SK-N-SH treated with all-trans-retinoic acid at 6 μM for 48 hours (cell line): ENCODE measurements around the gene SPTLC1.
"Not testable (repeated sequence)": the region's sequence is repeated elsewhere in the genome, so short reads cannot be mapped to it uniquely, and the experiment has no call there.

ENCODE experiments used
- ATAC-seq: fragments of 200-7000 bp; cut with Tn5 transposase; 3 replicates; pipeline ENCODE4 v1.9.1; 2020; ENCODE audit warnings: mild to moderate bottlenecking, moderate library complexity
- ARNTL ChIP-seq: fragments of 450-650 bp; formaldehyde crosslinking; IDR thresholded peaks from 2 replicates; pipeline ENCODE4 v1.5.0; 2020; ENCODE audit warnings: low read depth, mild to moderate bottlenecking, moderate library complexity, borderline replicate concordance
- BACH2 ChIP-seq: fragments of 250-450 bp; sonication (Bioruptor Pico); IDR thresholded peaks from 2 replicates; pipeline ENCODE4 v1.9.0; 2021; ENCODE audit warnings: mild to moderate bottlenecking, borderline replicate concordance
- CREB5 ChIP-seq: fragments of 250-450 bp; sonication (Bioruptor Pico); IDR thresholded peaks from 2 replicates; pipeline ENCODE4 v1.5.1; 2020; ENCODE audit warnings: low read depth, mild to moderate bottlenecking, moderate library complexity
- GLIS3 ChIP-seq: fragments of 250-450 bp; sonication (Bioruptor Pico); IDR thresholded peaks from 2 replicates; pipeline ENCODE4 v1.5.0; 2020; ENCODE audit warnings: mild to moderate bottlenecking, moderate library complexity
- ISL1 ChIP-seq: fragments of 250-450 bp; sonication (Bioruptor Pico); IDR thresholded peaks from 2 replicates; pipeline ENCODE4 v2.1.2; 2022; ENCODE audit warnings: mild to moderate bottlenecking, moderate library complexity
- OSR1 ChIP-seq: fragments of 250-450 bp; sonication (Bioruptor Pico); IDR thresholded peaks from 2 replicates; pipeline ENCODE4 v1.8.0; 2022; ENCODE audit warnings: moderate library complexity, mild to moderate bottlenecking, inconsistent platforms
- PPARA ChIP-seq: fragments of 250-450 bp; sonication (Bioruptor Pico); IDR thresholded peaks from 2 replicates; pipeline ENCODE4 v1.5.0; 2020; ENCODE audit warnings: mild to moderate bottlenecking, borderline replicate concordance
- RARB ChIP-seq: fragments of 250-450 bp; sonication (Bioruptor Pico); IDR thresholded peaks from 2 replicates; pipeline ENCODE4 v1.8.0; 2021; ENCODE audit warnings: mild to moderate bottlenecking, moderate library complexity
- SNAI2 ChIP-seq: fragments of 250-450 bp; sonication (Bioruptor Pico); IDR thresholded peaks from 2 replicates; pipeline ENCODE4 v1.5.0; 2020; ENCODE audit warnings: mild to moderate bottlenecking, moderate library complexity
- TCF4 ChIP-seq: fragments of 250-450 bp; sonication (Bioruptor Pico); IDR thresholded peaks from 2 replicates; pipeline ENCODE4 v1.8.0; 2021; ENCODE audit warnings: mild to moderate bottlenecking, moderate library complexity, borderline replicate concordance
- TOX ChIP-seq: fragments of 250-450 bp; sonication (Bioruptor Pico); IDR thresholded peaks from 2 replicates; pipeline ENCODE4 v1.8.0; 2021; ENCODE audit warnings: mild to moderate bottlenecking, moderate library complexity, borderline replicate concordance
- ZC3H10 ChIP-seq: fragments of 250-450 bp; sonication (Bioruptor Pico); IDR thresholded peaks from 2 replicates; pipeline ENCODE4 v1.5.1; 2021; ENCODE audit warnings: mild to moderate bottlenecking, moderate library complexity
- ZFP3 ChIP-seq: fragments of 250-450 bp; sonication (Bioruptor Pico); IDR thresholded peaks from 2 replicates; pipeline ENCODE4 v1.5.0; 2020; ENCODE audit warnings: mild to moderate bottlenecking, moderate library complexity
- ZFP30 ChIP-seq: fragments of 450-650 bp; formaldehyde crosslinking; IDR thresholded peaks from 2 replicates; pipeline ENCODE4 v1.5.0; 2022; ENCODE audit warnings: mild to moderate bottlenecking, moderate library complexity
- ZNF565 ChIP-seq: fragments of 450-650 bp; formaldehyde crosslinking; conservative IDR thresholded peaks from 2 replicates; pipeline ENCODE4 v1.5.0; 2020; ENCODE audit warnings: low read depth, mild to moderate bottlenecking, moderate library complexity
- ZNF70 ChIP-seq: fragments of 450-650 bp; formaldehyde crosslinking; IDR thresholded peaks from 2 replicates; pipeline ENCODE4 v1.5.0; 2020; ENCODE audit warnings: mild to moderate bottlenecking, moderate library complexity
- ZNF8 ChIP-seq: fragments of 450-650 bp; formaldehyde crosslinking; IDR thresholded peaks from 2 replicates; pipeline ENCODE4 v1.5.0; 2020; ENCODE audit warnings: mild to moderate bottlenecking, moderate library complexity
- TF ChIP-seq, protein P1 (sequence below): fragments of 250-450 bp; sonication (Bioruptor Pico); IDR thresholded peaks from 2 replicates; pipeline ENCODE4 v1.5.1; 2021; ENCODE audit warnings: mild to moderate bottlenecking, moderate library complexity
- TF ChIP-seq, protein P2 (sequence below): fragments of 250-450 bp; sonication (Bioruptor Pico); IDR thresholded peaks from 2 replicates; pipeline ENCODE4 v1.5.0; 2020; ENCODE audit warnings: mild to moderate bottlenecking, moderate library complexity
- TF ChIP-seq, protein P3 (sequence below): fragments of 250-450 bp; sonication (Bioruptor Pico); IDR thresholded peaks from 2 replicates; pipeline ENCODE4 v1.8.0; 2021; ENCODE audit warnings: low read depth, mild to moderate bottlenecking, moderate library complexity, borderline replicate concordance
- TF ChIP-seq, protein P4 (sequence below): fragments of 250-450 bp; sonication (Bioruptor Pico); IDR thresholded peaks from 2 replicates; pipeline ENCODE4 v1.8.0; 2020; ENCODE audit warnings: mild to moderate bottlenecking, moderate library complexity, borderline replicate concordance

SPTLC1 gene

GRCh38 chr9:92135576-92135975, 20.4 kb upstream of the SPTLC1 start:
- TF ChIP-seq ZFP3, result no peak
- no peak for TF ChIP-seq SNAI2
- no peak for TF ChIP-seq ZC3H10 (CRISPR knock-in tag)
- TF ChIP-seq, protein P1, sequence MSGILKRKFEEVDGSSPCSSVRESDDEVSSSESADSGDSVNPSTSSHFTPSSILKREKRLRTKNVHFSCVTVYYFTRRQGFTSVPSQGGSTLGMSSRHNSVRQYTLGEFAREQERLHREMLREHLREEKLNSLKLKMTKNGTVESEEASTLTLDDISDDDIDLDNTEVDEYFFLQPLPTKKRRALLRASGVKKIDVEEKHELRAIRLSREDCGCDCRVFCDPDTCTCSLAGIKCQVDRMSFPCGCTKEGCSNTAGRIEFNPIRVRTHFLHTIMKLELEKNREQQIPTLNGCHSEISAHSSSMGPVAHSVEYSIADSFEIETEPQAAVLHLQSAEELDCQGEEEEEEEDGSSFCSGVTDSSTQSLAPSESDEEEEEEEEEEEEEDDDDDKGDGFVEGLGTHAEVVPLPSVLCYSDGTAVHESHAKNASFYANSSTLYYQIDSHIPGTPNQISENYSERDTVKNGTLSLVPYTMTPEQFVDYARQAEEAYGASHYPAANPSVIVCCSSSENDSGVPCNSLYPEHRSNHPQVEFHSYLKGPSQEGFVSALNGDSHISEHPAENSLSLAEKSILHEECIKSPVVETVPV (CRISPR knock-in tag), result no peak
- TF ChIP-seq, protein P2, sequence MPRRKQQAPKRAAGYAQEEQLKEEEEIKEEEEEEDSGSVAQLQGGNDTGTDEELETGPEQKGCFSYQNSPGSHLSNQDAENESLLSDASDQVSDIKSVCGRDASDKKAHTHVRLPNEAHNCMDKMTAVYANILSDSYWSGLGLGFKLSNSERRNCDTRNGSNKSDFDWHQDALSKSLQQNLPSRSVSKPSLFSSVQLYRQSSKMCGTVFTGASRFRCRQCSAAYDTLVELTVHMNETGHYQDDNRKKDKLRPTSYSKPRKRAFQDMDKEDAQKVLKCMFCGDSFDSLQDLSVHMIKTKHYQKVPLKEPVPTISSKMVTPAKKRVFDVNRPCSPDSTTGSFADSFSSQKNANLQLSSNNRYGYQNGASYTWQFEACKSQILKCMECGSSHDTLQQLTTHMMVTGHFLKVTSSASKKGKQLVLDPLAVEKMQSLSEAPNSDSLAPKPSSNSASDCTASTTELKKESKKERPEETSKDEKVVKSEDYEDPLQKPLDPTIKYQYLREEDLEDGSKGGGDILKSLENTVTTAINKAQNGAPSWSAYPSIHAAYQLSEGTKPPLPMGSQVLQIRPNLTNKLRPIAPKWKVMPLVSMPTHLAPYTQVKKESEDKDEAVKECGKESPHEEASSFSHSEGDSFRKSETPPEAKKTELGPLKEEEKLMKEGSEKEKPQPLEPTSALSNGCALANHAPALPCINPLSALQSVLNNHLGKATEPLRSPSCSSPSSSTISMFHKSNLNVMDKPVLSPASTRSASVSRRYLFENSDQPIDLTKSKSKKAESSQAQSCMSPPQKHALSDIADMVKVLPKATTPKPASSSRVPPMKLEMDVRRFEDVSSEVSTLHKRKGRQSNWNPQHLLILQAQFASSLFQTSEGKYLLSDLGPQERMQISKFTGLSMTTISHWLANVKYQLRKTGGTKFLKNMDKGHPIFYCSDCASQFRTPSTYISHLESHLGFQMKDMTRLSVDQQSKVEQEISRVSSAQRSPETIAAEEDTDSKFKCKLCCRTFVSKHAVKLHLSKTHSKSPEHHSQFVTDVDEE (CRISPR knock-in tag), result no peak
- TF ChIP-seq ZNF565 (CRISPR knock-in tag), result no peak
- TF ChIP-seq BACH2, result no peak
- no peak for TF ChIP-seq GLIS3 (CRISPR knock-in tag)
- no peak for TF ChIP-seq PPARA (CRISPR knock-in tag)
- TF ChIP-seq OSR1 (CRISPR knock-in tag), result no peak
- no peak for TF ChIP-seq ISL1
- TF ChIP-seq, protein P3, sequence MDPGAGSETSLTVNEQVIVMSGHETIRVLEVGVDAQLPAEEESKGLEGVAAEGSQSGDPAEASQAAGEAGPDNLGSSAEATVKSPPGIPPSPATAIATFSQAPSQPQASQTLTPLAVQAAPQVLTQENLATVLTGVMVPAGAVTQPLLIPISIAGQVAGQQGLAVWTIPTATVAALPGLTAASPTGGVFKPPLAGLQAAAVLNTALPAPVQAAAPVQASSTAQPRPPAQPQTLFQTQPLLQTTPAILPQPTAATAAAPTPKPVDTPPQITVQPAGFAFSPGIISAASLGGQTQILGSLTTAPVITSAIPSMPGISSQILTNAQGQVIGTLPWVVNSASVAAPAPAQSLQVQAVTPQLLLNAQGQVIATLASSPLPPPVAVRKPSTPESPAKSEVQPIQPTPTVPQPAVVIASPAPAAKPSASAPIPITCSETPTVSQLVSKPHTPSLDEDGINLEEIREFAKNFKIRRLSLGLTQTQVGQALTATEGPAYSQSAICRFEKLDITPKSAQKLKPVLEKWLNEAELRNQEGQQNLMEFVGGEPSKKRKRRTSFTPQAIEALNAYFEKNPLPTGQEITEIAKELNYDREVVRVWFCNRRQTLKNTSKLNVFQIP (CRISPR knock-in tag), result no peak
- no peak for TF ChIP-seq CREB5
- TF ChIP-seq ZFP30 (CRISPR knock-in tag), result no peak
- no peak for ATAC-seq

DNA sequence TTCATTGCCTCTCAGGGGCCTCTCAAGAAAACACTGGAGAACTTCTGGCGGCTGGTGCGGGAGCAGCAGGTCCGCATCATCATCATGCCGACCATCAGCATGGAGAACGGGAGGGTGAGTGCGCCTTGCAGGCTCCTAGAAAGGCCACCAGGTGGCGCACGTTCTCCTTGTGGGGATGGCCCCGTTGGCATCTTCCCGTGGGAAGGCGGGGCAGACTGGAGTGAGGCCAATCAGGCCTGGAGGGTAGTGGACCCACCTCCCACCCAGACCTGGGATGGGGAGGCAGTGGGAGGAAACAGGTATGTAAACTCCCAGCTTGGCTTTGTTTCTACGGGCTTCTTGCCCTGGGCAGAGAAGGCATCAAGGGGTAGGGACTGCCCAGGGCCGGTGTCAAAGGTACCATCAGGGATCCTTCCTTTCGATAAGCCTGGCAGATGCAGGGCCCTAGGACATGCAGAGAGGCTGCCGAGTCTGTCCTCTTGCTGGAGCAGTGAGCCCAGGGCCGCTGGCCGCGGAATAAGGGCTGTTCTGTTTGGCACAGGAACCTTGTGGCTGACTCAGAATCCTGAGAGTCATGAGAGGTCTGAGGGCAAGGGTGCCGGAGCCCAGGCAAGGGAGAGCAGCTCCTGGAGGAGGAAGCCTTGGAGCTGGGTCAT, 18.9 kb upstream of the SPTLC1 start:
- peak; percentile 86 for ATAC-seq
- no peak for TF ChIP-seq SNAI2
- no peak for TF ChIP-seq TCF4 (CRISPR knock-in tag)
- TF ChIP-seq ARNTL (CRISPR knock-in tag), result no peak
- TF ChIP-seq, protein P4, sequence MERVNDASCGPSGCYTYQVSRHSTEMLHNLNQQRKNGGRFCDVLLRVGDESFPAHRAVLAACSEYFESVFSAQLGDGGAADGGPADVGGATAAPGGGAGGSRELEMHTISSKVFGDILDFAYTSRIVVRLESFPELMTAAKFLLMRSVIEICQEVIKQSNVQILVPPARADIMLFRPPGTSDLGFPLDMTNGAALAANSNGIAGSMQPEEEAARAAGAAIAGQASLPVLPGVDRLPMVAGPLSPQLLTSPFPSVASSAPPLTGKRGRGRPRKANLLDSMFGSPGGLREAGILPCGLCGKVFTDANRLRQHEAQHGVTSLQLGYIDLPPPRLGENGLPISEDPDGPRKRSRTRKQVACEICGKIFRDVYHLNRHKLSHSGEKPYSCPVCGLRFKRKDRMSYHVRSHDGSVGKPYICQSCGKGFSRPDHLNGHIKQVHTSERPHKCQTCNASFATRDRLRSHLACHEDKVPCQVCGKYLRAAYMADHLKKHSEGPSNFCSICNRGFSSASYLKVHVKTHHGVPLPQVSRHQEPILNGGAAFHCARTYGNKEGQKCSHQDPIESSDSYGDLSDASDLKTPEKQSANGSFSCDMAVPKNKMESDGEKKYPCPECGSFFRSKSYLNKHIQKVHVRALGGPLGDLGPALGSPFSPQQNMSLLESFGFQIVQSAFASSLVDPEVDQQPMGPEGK (CRISPR knock-in tag), result no peak
- TF ChIP-seq ZNF565 (CRISPR knock-in tag), result no peak
- TF ChIP-seq ZFP3, result no peak
- TF ChIP-seq, protein P1 (CRISPR knock-in tag), result no peak
- no peak for TF ChIP-seq ZNF8 (CRISPR knock-in tag)
- no peak for TF ChIP-seq PPARA (CRISPR knock-in tag)
- TF ChIP-seq TOX (CRISPR knock-in tag), result no peak
- TF ChIP-seq ZNF70, result no peak
- no peak for TF ChIP-seq OSR1 (CRISPR knock-in tag)
- TF ChIP-seq RARB (CRISPR knock-in tag), result no peak

DNA sequence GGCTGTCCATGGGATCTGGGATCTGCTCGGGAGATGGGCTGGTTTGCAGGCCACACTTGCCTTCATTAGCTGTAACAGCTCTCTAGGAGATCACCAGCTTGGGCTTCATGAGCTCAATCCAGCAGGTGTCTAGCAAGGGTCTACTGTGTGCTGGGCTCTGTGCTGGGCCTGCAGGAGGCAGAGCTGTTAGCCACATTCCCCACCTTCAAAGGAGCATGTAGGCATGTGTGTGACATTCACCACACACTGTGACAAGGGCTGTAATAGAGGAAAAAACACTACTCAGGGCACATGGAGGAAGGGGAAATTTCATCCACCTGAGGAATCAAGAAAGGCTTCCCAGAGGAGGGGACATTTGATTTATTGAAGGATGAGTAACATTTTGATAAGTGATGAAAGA, 17.7 kb upstream of the SPTLC1 start:
- not testable (repeated sequence) for ATAC-seq
